SH-SY5Y (cell line): ENCODE data around the gene SCAND1.

Experiments
- GATA2 ChIP-seq: IDR thresholded peaks from 2 replicates; pipeline ENCODE4 v1.6.1; 2011; ENCODE audit warnings: mild to moderate bottlenecking, low read depth, low read length
- GATA3 ChIP-seq: IDR thresholded peaks from 2 replicates; pipeline ENCODE4 v1.6.1; 2011; ENCODE audit warnings: low read depth, mild to moderate bottlenecking, low read length, moderate library complexity

Gene SCAND1

GRCh38 chr20:35954200-35954906 lies at the start of gene SCAND1:
Gene SCAND1, minus strand, starts transcription at chr20:35954502. Its CDS starts 218 bp downstream, at chr20:35954284.
- no peak; the same call in 1 of the 2 replicates for TF ChIP-seq GATA2
- no peak for TF ChIP-seq GATA3

- TF ChIP-seq GATA2 (no peak), GATA3 (no peak)
These were observed 49.7 kb upstream of the SCAND1 start for GRCh38 chr20:36004045-36004444.

GRCh38 chr20:36002855-36003254 lies 48.6 kb upstream of the SCAND1 start:
- TF ChIP-seq GATA3 (no peak), GATA2 (no peak)

GRCh38 chr20:35994994-35995453 lies 40.7 kb upstream of the SCAND1 start:
- TF ChIP-seq GATA2 (no peak), GATA3 (no peak)

GRCh38 chr20:35992713-35993335 lies 38.5 kb upstream of the SCAND1 start:
- no peak for TF ChIP-seq GATA2
- TF ChIP-seq GATA3 = no peak

- no peak for TF ChIP-seq GATA2
These were observed 37.0 kb upstream of the SCAND1 start for GRCh38 chr20:35991142-35991771.

- TF ChIP-seq GATA3 (no peak), GATA2 (no peak)
These were observed 34.7 kb upstream of the SCAND1 start for GRCh38 chr20:35988910-35989463.

GRCh38 chr20:35985806-35986205 lies 31.5 kb upstream of the SCAND1 start:
- TF ChIP-seq GATA3 = no peak
- no peak for TF ChIP-seq GATA2

GRCh38 chr20:35984382-35984781 lies 30.1 kb upstream of the SCAND1 start:
- no peak for TF ChIP-seq GATA2
- TF ChIP-seq GATA3 = no peak

GRCh38 chr20:35981969-35982368 lies 27.7 kb upstream of the SCAND1 start:
- TF ChIP-seq GATA3 (no peak), GATA2 (no peak)

GRCh38 chr20:35979544-35979943 lies 25.2 kb upstream of the SCAND1 start:
- no peak for TF ChIP-seq GATA3
- TF ChIP-seq GATA2 = no peak

GRCh38 chr20:35978041-35978513 lies 23.8 kb upstream of the SCAND1 start:
- TF ChIP-seq GATA2 (no peak), GATA3 (no peak)

- TF ChIP-seq GATA2 (no peak), GATA3 (no peak)
These were observed 21.5 kb upstream of the SCAND1 start for GRCh38 chr20:35975576-35976373.

GRCh38 chr20:35974256-35974655 lies 20.0 kb upstream of the SCAND1 start:
- TF ChIP-seq GATA3 (no peak), GATA2 (no peak)

- TF ChIP-seq GATA3 (no peak), GATA2 (no peak)
These were observed 18.2 kb upstream of the SCAND1 start for GRCh38 chr20:35972462-35972861.
